Neural progenitor cell (in vitro differentiated cells): ENCODE measurements around the gene HOXA5. TPM values are rescaled to one million over a fixed set of nuclear protein-coding genes. Genes with fewer than 3 reads are reported as not detected.

ENCODE experiments used
- DNase-seq: peaks from one replicate; pipeline ENCODE4 v3.0.0-alpha.2; 2016; ENCODE audit warnings: low spot score
- H2AFZ ChIP-seq: fragments of 200-600 bp; sonication (generic); replicated peaks from 2 replicates; pipeline ENCODE4 v1.6.1; 2016; ENCODE audit warnings: antibody characterized with exemption
- H3F3A ChIP-seq: fragments of 200-600 bp; sonication (generic); 2 replicates; pipeline ENCODE4 v1.6.1; 2016; ENCODE audit warnings: antibody characterized with exemption, low read depth
- H3K27ac ChIP-seq: fragments of 200-600 bp; sonication (generic); 2 replicates; pipeline ENCODE4 v1.5.1; 2016; ENCODE audit warnings: mild to moderate bottlenecking
- H3K27me3 ChIP-seq: fragments of 200-600 bp; sonication (generic); 2 replicates; pipeline ENCODE4 v1.6.1; 2016; ENCODE audit warnings: mild to moderate bottlenecking, moderate library complexity
- H3K36me3 ChIP-seq: fragments of 200-600 bp; sonication (generic); 2 replicates; pipeline ENCODE4 v1.5.1; 2016
- H3K4me1 ChIP-seq: fragments of 200-600 bp; sonication (generic); 2 replicates; pipeline ENCODE4 v1.6.1; 2016; ENCODE audit warnings: mixed run types
- H3K4me2 ChIP-seq: fragments of 200-600 bp; sonication (generic); 2 replicates; pipeline ENCODE4 v1.6.1; 2016
- H3K4me3 ChIP-seq: fragments of 200-600 bp; sonication (generic); 2 replicates; pipeline ENCODE4 v1.5.1; 2016
- H3K79me2 ChIP-seq: fragments of 200-600 bp; sonication (generic); 2 replicates; pipeline ENCODE4 v1.6.1; 2016; ENCODE audit warnings: low read depth
- H3K9ac ChIP-seq: fragments of 200-600 bp; sonication (generic); 2 replicates; pipeline ENCODE4 v1.6.1; 2016
- H3K9me3 ChIP-seq: fragments of 200-600 bp; sonication (generic); 2 replicates; pipeline ENCODE4 v1.5.1; 2016; ENCODE audit warnings: low read depth
- H4K20me1 ChIP-seq: fragments of 200-600 bp; sonication (generic); 2 replicates; pipeline ENCODE4 v1.6.1; 2016; ENCODE audit warnings: low read depth
- H3K27ac Mint-ChIP-seq: 3 replicates; pipeline ENCODE4 v1.8.0; 2021; ENCODE audit warnings: mixed read lengths
- H3K27me3 Mint-ChIP-seq: 2 replicates; pipeline ENCODE4 v1.8.0; 2022; ENCODE audit warnings: low read depth, mild to moderate bottlenecking, inconsistent platforms, moderate library complexity, mixed read lengths; ENCODE audit not compliant: insufficient read depth
- H3K36me3 Mint-ChIP-seq: 3 replicates; pipeline ENCODE4 v1.8.0; 2021; ENCODE audit warnings: mixed read lengths
- H3K4me1 Mint-ChIP-seq: 3 replicates; pipeline ENCODE4 v1.8.0; 2021; ENCODE audit warnings: mixed read lengths
- H3K4me3 Mint-ChIP-seq: 3 replicates; pipeline ENCODE4 v1.8.0; 2021; ENCODE audit warnings: mild to moderate bottlenecking, moderate library complexity, mixed read lengths
- H3K9me3 Mint-ChIP-seq: 3 replicates; pipeline ENCODE4 v1.8.0; 2020; ENCODE audit warnings: mixed read lengths
- CTCF ChIP-seq: fragments of 200-600 bp; sonication (generic); IDR thresholded peaks from 2 replicates; pipeline ENCODE4 v1.5.1; 2017; ENCODE audit warnings: antibody characterized with exemption, mild to moderate bottlenecking
- EZH2 ChIP-seq: fragments of 200-600 bp; sonication (generic); IDR thresholded peaks from 2 replicates; pipeline ENCODE4 v1.6.1; 2017; ENCODE audit warnings: antibody characterized with exemption, mild to moderate bottlenecking, moderate library complexity
- EZH2phosphoT487 ChIP-seq: fragments of 200-600 bp; sonication (generic); IDR thresholded peaks from 2 replicates; pipeline ENCODE4 v1.6.1; 2017; ENCODE audit warnings: antibody characterized with exemption
- total RNA-seq: library from RNA; depleted of rRNA; stranded (reverse); fragments of >200 nt; gene quantifications from 2 replicates; pipeline ENCODE4 v1.2.3, GENCODE V29; 2015; ENCODE audit warnings: low replicate concordance

The HOXA5 gene
- total RNA-seq, 1 donor from 2014 or later: not detected

- no peaks in the 10 kb centered on the region for H3K36me3 Mint-ChIP-seq
- no peak for DNase-seq
- Histone ChIP-seq H3K9ac (no peak overlapping the region), H3K4me2 (no peak overlapping the region), H3K9me3 (no peaks in the 10 kb centered on the region), H4K20me1 (peaks cover 98% of the 10 kb centered on the region), H2AFZ (no peak overlapping the region), H3K27me3 (peaks cover 100% of the 10 kb centered on the region), H3K4me1 (no peaks in the 10 kb centered on the region), H3K4me3 (no peak overlapping the region), H3F3A (peaks cover 24% of the 10 kb centered on the region), H3K27ac (no peak overlapping the region), H3K36me3 (no peaks in the 10 kb centered on the region), H3K79me2 (no peaks in the 10 kb centered on the region)
- TF ChIP-seq EZH2phosphoT487 (no peak), EZH2 (no peak), CTCF (no peak)
- no peak overlapping the region for H3K4me3 Mint-ChIP-seq
- no peaks in the 10 kb centered on the region for H3K4me1 Mint-ChIP-seq
- H3K27me3 Mint-ChIP-seq: peaks cover 91% of the 10 kb centered on the region
- no peak overlapping the region for H3K27ac Mint-ChIP-seq
- peaks cover 3% of the 10 kb centered on the region for H3K9me3 Mint-ChIP-seq
These were observed 33.9 kb downstream of the HOXA5 start for GRCh38 chr7:27109466-27110185.

GRCh38 chr7:27108390-27109127 is 34.9 kb downstream of the HOXA5 start:
- Mint-ChIP-seq H3K4me3 (peak overlapping the region; percentile 49), H3K9me3 (peaks cover 3% of the 10 kb centered on the region), H3K27me3 (peaks cover 95% of the 10 kb centered on the region), H3K36me3 (no peaks in the 10 kb centered on the region), H3K4me1 (no peaks in the 10 kb centered on the region), H3K27ac (no peak overlapping the region)
- Histone ChIP-seq H3K4me1 (no peaks in the 10 kb centered on the region), H3K4me3 (no peak overlapping the region), H3F3A (peaks cover 24% of the 10 kb centered on the region), H4K20me1 (peaks cover 100% of the 10 kb centered on the region), H3K27me3 (peaks cover 100% of the 10 kb centered on the region), H3K9me3 (no peaks in the 10 kb centered on the region), H3K27ac (no peak overlapping the region), H3K4me2 (no peak overlapping the region), H3K9ac (no peak overlapping the region), H3K79me2 (no peaks in the 10 kb centered on the region), H3K36me3 (no peaks in the 10 kb centered on the region), H2AFZ (no peak overlapping the region)
- peak; percentile 86 for TF ChIP-seq EZH2phosphoT487
- no peak for TF ChIP-seq CTCF
- peak; percentile 94 for TF ChIP-seq EZH2
- peak; percentile 83 for DNase-seq

- Histone ChIP-seq H3K36me3 (no peaks in the 10 kb centered on the region), H3K4me3 (no peak overlapping the region), H3K4me1 (no peaks in the 10 kb centered on the region), H2AFZ (no peak overlapping the region), H4K20me1 (peaks cover 100% of the 10 kb centered on the region), H3K9ac (no peak overlapping the region), H3K27me3 (peaks cover 100% of the 10 kb centered on the region), H3K9me3 (no peaks in the 10 kb centered on the region), H3K79me2 (no peaks in the 10 kb centered on the region), H3F3A (peaks cover 16% of the 10 kb centered on the region), H3K27ac (no peak overlapping the region), H3K4me2 (no peak overlapping the region)
- no peak for TF ChIP-seq CTCF
- peak; percentile 1 for TF ChIP-seq EZH2phosphoT487
- no peak for TF ChIP-seq EZH2
- Mint-ChIP-seq H3K9me3 (peaks cover 3% of the 10 kb centered on the region), H3K4me3 (no peak overlapping the region), H3K4me1 (no peaks in the 10 kb centered on the region), H3K36me3 (no peaks in the 10 kb centered on the region), H3K27me3 (peaks cover 97% of the 10 kb centered on the region), H3K27ac (no peak overlapping the region)
- DNase-seq: no peak
These were observed 35.8 kb downstream of the HOXA5 start for GRCh38 chr7:27107391-27108381.
